IPS-18c (cell line): Measurements from ENCODE around the gene RBP7.

ENCODE experiments used
- H3K4me3 ChIP-seq: 2 replicates; pipeline ENCODE4 v1.7.0; 2013; ENCODE audit warnings: low read depth, mild to moderate bottlenecking, low read length, moderate library complexity; ENCODE audit not compliant: insufficient read depth
- H3K9me3 ChIP-seq: one replicate; pipeline ENCODE4 v1.6.1; 2013; ENCODE audit warnings: mild to moderate bottlenecking, low read length, moderate library complexity; ENCODE audit not compliant: control insufficient read depth, insufficient read depth

The RBP7 gene

GRCh38 chr1:10057343-10057742, 60.3 kb downstream of the RBP7 start:
- no peaks in the 10 kb centered on the region for H3K9me3 ChIP-seq
- H3K4me3 ChIP-seq: no peak overlapping the region

- Histone ChIP-seq H3K9me3 (no peaks in the 10 kb centered on the region), H3K4me3 (no peak overlapping the region)
Measured at GRCh38 chr1:10057796-10058195, 60.8 kb downstream of the RBP7 start.

GRCh38 chr1:10059342-10059718, 62.3 kb downstream of the RBP7 start:
- H3K4me3 ChIP-seq: no peak overlapping the region
- H3K9me3 ChIP-seq: no peaks in the 10 kb centered on the region

- Histone ChIP-seq H3K4me3 (no peak overlapping the region), H3K9me3 (no peaks in the 10 kb centered on the region)
Measured at GRCh38 chr1:10060311-10061100, 63.5 kb downstream of the RBP7 start.

- H3K4me3 ChIP-seq: no peak overlapping the region
- no peaks in the 10 kb centered on the region for H3K9me3 ChIP-seq
Measured at GRCh38 chr1:10061276-10061675, 64.2 kb downstream of the RBP7 start.

- Histone ChIP-seq H3K4me3 (no peak overlapping the region), H3K9me3 (no peaks in the 10 kb centered on the region)
Measured at GRCh38 chr1:10063878-10064277, 66.8 kb downstream of the RBP7 start.

- no peak overlapping the region for H3K4me3 ChIP-seq
- no peaks in the 10 kb centered on the region for H3K9me3 ChIP-seq
Measured at GRCh38 chr1:10064416-10065343, 67.7 kb downstream of the RBP7 start.

GRCh38 chr1:10065344-10065685, 68.3 kb downstream of the RBP7 start:
- no peak overlapping the region for H3K4me3 ChIP-seq

More at GRCh38 chr1:10065344-10065685, 68.3 kb downstream of the RBP7 start:
- H3K9me3 ChIP-seq: no peaks in the 10 kb centered on the region
